ENCODE measurements around the gene NTM. TPM values are rescaled to one million over a fixed set of nuclear protein-coding genes. Genes with fewer than 3 reads are reported as not detected.
A peak's percentile ranks its signal among the peaks of the same experiment; 100 is the strongest.

Gene NTM
- total and polyA plus RNA-seq, 2 experiments from 2014 or later = 1.1 to 1.7 TPM

DNA sequence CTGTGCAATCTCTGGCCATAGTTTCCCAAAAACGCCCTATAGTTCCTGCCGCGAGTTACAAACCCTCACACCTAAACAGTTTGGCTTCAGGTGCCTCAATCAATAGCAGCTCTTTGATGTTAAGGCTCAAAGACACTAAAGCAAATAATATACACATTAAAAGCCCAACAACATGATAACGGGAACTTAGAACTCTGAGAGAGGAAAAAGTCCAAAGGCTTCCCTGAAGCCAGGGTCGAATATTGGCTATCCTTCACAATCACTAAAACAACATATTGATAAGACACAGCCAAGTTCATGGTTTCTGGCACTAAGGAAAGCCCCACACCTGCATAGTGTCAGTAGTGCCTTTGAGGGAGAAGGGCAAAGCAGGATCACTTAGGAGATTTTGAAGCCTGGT, 54.9 kb downstream of the NTM start:
- TF ChIP-seq, protein P1, sequence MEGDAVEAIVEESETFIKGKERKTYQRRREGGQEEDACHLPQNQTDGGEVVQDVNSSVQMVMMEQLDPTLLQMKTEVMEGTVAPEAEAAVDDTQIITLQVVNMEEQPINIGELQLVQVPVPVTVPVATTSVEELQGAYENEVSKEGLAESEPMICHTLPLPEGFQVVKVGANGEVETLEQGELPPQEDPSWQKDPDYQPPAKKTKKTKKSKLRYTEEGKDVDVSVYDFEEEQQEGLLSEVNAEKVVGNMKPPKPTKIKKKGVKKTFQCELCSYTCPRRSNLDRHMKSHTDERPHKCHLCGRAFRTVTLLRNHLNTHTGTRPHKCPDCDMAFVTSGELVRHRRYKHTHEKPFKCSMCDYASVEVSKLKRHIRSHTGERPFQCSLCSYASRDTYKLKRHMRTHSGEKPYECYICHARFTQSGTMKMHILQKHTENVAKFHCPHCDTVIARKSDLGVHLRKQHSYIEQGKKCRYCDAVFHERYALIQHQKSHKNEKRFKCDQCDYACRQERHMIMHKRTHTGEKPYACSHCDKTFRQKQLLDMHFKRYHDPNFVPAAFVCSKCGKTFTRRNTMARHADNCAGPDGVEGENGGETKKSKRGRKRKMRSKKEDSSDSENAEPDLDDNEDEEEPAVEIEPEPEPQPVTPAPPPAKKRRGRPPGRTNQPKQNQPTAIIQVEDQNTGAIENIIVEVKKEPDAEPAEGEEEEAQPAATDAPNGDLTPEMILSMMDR (IDR thresholded peaks at IDR 0.05; ENCODE audit: low read depth, low read length) = no peak
- no peak overlapping the region for H3K4me3 ChIP-seq
- no peaks in the 10 kb centered on the region for H3K27me3 ChIP-seq
- no peaks in the 10 kb centered on the region for H3K36me3 ChIP-seq
- H3K4me1 ChIP-seq (ENCODE audit: low read depth) = peaks cover 7% of the 10 kb centered on the region
- H3K27ac ChIP-seq = no peak overlapping the region
- no peak for DNase-seq (ENCODE audit: low read depth in 1 of 2, low spot score in 1 of 2)
- H3K9me3 ChIP-seq (ENCODE audit: low read depth) = no peaks in the 10 kb centered on the region

DNA sequence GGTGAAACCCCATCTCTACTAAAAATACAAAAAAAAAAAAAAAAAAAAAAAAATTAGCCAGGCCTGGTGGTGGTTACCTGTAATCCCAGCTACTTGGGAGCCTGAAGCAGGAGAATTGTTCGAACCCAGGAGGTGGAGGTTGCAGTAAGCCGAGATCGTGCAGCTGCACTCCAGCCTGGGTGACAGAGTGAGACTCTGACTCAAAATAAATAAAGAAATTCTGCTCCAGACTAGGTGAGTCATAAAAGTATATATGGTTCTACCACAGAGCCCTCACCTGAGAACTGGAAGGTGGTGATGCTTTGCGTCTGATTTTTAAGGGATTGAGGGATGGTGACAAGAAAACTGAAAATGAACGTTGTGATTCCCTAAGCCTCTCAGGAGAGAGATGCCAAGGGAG, 58.4 kb downstream of the NTM start:
- Histone ChIP-seq H3K27ac (no peak overlapping the region), H3K9me3 (ENCODE audit: low read depth) (no peaks in the 10 kb centered on the region), H3K36me3 (no peaks in the 10 kb centered on the region), H3K4me1 (ENCODE audit: low read depth) (peaks cover 14% of the 10 kb centered on the region), H3K27me3 (no peaks in the 10 kb centered on the region), H3K4me3 (no peak overlapping the region)
- no peak for DNase-seq (ENCODE audit: low read depth in 1 of 2, low spot score in 1 of 2)
- TF ChIP-seq, protein P1 (IDR thresholded peaks at IDR 0.05; ENCODE audit: low read depth, low read length) = no peak

DNA sequence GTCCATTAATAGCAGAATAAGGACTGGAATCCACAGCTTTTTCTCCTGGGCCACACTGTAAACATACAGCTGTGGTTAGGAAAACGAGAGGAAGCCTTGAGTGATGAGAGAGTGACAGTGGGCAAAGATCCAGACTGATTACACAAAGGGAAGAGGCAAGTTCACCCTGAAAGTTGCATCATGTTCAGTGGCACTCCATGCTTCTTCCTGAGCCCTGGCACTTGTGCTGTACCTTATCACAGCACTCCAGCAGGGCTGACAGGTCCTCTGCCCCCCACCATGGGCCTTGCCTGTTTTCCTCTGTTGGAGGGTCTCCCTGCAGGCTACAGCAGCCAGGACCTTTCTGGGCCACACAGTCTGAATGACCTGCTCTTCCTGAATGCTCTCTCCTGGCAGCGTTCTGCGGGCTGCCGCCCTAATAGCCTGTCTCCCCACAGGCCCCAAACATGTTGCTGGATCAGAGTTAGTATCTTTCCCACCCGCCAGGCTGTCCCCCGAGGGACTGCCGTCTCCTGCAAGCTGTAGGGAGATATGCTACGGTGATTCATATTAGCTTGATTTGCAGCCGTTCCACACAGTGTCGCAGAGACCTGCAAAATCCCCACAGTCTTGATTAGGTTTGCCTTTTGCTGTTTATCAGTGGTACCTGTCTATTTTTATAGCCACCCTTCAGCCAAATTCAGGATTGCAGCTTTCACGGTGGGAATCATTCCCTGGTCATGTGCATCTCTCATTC, 60.2 kb downstream of the NTM start:
- Histone ChIP-seq H3K36me3 (no peaks in the 10 kb centered on the region), H3K27me3 (no peaks in the 10 kb centered on the region), H3K27ac (peak overlapping the region; percentile 55), H3K4me3 (no peak overlapping the region), H3K4me1 (ENCODE audit: low read depth) (peaks cover 14% of the 10 kb centered on the region), H3K9me3 (ENCODE audit: low read depth) (no peaks in the 10 kb centered on the region)
- peak; percentile 42 to 57 for DNase-seq (ENCODE audit: low read depth in 1 of 2, low spot score in 1 of 2)
- TF ChIP-seq, protein P1 (IDR thresholded peaks at IDR 0.05; ENCODE audit: low read depth, low read length) = no peak

DNA sequence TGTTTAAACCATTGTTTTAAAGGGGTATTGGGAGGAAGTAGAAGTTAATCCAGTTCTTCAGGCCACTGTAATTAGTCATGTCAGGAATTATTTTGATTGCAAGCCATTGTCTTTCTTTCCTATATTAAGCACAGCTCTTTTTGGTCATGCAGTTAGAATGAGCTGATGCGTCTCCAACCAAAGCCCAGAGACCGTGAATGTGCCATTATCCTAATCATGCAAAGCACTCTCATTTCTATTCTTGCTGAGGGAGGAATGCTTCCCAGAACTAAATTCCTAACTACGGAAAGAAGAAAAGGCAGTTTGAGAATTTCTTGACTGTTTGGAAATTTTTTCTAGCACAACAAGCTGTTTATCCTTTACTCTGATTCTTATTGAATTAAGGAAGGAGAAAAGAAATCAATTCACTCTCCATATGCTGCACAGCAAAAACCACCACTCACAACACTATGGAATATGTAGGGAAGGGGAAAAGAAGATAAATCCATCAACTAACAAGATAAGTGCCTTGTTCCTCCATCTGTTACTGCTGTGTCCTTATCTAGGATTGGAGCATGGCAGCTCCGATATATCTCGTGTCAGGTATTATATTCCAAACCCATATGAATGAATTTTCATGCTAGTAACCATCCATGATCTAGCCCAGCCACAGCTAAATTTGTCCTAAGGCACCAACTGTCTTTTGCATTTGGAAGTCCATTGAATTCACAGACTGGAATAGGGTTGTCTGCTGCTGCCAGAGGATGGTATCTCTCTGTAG, 70.8 kb downstream of the NTM start:
- H3K4me1 ChIP-seq (ENCODE audit: low read depth) = peaks cover 5% of the 10 kb centered on the region
- H3K27ac ChIP-seq = no peak overlapping the region
- H3K36me3 ChIP-seq = no peaks in the 10 kb centered on the region
- no peak overlapping the region for H3K4me3 ChIP-seq
- no peaks in the 10 kb centered on the region for H3K27me3 ChIP-seq
- no peak for DNase-seq (ENCODE audit: low read depth in 1 of 2, low spot score in 1 of 2)
- TF ChIP-seq, protein P1 (IDR thresholded peaks at IDR 0.05; ENCODE audit: low read depth, low read length) = no peak
- H3K9me3 ChIP-seq (ENCODE audit: low read depth) = no peaks in the 10 kb centered on the region

DNA sequence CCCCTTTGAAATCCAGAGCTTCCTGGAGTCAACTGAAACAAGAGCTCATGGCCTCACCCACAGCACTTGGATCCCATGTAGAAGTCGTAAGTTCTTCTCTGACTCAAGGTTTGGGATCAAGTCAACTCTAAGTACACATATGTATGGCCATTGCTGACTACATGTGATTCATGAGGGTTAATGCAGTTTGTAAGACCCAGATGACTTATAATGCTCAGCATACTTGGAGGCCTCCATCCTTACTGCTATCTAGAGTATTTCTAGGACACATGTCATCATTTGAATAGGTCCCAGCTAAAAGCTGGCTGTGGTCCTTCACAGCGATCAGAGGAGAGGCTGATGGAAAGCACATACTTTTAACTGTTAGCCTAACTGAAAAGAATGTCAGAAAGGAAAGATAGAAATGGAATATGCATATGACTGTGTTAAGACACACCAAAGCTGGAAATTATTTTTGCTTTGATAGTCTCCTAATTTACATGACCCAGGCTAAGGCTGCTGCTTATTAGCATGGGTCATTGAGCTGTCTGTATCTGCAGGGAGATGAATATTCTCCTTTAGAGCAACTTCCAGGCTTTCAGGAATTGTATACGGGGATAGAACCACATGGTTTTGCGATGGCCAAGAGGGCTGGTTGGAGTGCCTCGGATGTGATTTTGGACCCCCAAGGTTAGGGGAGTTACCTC, 76.3 kb downstream of the NTM start:
- H3K9me3 ChIP-seq (ENCODE audit: low read depth) = no peaks in the 10 kb centered on the region
- no peak overlapping the region for H3K27ac ChIP-seq
- TF ChIP-seq, protein P1 (IDR thresholded peaks at IDR 0.05; ENCODE audit: low read depth, low read length) = no peak
- DNase-seq (ENCODE audit: low read depth in 1 of 2, low spot score in 1 of 2) = no peak
- no peaks in the 10 kb centered on the region for H3K27me3 ChIP-seq
- H3K36me3 ChIP-seq = no peaks in the 10 kb centered on the region
- no peak overlapping the region for H3K4me3 ChIP-seq
- H3K4me1 ChIP-seq (ENCODE audit: low read depth) = no peaks in the 10 kb centered on the region
